22Rv1 (cell line): ENCODE measurements around the gene PPP2R3A.
A peak's percentile ranks its signal among the peaks of the same experiment; 100 is the strongest.
"Not testable (repeated sequence)": the region's sequence is repeated elsewhere in the genome, so short reads cannot be mapped to it uniquely, and the experiment has no call there.

Experiments
- H3K27ac ChIP-seq: fragments of 450-650 bp; 2 replicates; pipeline ENCODE4 v1.5.1; 2017
- ZFX ChIP-seq: fragments of 450-650 bp; IDR thresholded peaks from 2 replicates; pipeline ENCODE4 v1.6.1; 2017; ENCODE audit warnings: antibody characterized with exemption, borderline replicate concordance
- TF ChIP-seq, protein P1 (sequence below): fragments of 450-650 bp; IDR thresholded peaks from 2 replicates; pipeline ENCODE4 v1.5.1; 2017; ENCODE audit warnings: mild to moderate bottlenecking

Gene PPP2R3A

DNA sequence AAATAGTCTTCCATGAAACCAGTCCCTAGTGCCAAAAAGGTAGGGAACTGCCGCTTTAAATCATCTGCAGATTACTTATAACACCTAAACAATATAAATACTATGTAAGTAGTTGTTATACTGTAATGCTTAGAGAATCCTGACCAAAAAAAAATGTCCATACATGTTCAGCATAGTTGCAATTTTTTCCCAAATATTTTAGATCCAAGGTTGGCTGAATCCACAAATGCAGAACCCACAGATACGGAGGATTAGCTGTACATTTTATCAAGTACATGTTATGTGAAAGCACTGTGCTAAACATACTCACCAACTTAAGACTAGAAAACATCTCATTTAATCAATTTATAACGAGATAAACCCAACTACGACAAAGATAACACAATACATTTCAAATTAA lies 221.3 kb downstream of the PPP2R3A start:
- TF ChIP-seq ZFX = no peak
- TF ChIP-seq, protein P1, sequence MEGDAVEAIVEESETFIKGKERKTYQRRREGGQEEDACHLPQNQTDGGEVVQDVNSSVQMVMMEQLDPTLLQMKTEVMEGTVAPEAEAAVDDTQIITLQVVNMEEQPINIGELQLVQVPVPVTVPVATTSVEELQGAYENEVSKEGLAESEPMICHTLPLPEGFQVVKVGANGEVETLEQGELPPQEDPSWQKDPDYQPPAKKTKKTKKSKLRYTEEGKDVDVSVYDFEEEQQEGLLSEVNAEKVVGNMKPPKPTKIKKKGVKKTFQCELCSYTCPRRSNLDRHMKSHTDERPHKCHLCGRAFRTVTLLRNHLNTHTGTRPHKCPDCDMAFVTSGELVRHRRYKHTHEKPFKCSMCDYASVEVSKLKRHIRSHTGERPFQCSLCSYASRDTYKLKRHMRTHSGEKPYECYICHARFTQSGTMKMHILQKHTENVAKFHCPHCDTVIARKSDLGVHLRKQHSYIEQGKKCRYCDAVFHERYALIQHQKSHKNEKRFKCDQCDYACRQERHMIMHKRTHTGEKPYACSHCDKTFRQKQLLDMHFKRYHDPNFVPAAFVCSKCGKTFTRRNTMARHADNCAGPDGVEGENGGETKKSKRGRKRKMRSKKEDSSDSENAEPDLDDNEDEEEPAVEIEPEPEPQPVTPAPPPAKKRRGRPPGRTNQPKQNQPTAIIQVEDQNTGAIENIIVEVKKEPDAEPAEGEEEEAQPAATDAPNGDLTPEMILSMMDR = no peak
- H3K27ac ChIP-seq = peak overlapping the region; percentile 38

DNA sequence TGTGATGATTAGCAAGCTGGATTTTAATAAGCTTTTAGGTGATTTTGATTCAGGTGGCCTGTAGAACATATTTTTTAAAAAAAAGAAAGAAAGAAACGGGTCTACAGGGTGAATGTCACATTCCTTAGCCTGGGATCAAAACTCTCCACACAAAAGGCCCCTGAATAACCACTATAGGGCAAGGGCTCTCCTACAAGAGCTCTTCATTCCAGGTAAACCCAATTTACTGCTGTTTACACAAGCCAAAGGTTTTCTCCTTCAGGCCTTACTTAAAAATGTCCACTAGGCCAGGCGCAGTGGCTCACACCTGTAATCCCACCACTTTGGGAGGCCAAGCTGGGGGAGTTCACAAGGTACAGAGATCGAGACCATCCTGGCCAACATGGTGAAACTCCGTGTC lies 222.3 kb downstream of the PPP2R3A start:
- TF ChIP-seq, protein P1 = no peak
- no peak for TF ChIP-seq ZFX
- H3K27ac ChIP-seq = peak overlapping the region; percentile 20; the same call in 1 of the 2 replicates

DNA sequence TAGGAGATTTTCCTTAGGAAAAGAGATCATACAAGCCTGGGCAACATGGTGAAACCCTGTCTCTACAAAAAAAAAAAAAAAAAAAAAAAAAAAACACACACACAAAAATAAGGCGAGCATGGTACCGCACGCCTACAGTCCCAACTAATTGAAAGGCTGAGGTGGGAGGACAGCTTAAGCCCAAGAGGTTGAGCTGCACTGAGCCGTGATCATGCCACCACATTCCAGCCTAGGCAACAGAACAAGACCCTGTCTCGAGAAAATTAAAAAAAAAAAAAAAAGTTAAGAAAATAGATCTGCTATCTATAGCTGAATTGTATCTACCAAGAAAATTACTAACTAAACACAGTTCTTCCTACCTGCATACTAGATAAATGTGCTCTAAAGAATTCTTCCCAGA lies 223.5 kb downstream of the PPP2R3A start:
- TF ChIP-seq, protein P1 = no peak
- TF ChIP-seq ZFX = no peak
- H3K27ac ChIP-seq = no peak overlapping the region

DNA sequence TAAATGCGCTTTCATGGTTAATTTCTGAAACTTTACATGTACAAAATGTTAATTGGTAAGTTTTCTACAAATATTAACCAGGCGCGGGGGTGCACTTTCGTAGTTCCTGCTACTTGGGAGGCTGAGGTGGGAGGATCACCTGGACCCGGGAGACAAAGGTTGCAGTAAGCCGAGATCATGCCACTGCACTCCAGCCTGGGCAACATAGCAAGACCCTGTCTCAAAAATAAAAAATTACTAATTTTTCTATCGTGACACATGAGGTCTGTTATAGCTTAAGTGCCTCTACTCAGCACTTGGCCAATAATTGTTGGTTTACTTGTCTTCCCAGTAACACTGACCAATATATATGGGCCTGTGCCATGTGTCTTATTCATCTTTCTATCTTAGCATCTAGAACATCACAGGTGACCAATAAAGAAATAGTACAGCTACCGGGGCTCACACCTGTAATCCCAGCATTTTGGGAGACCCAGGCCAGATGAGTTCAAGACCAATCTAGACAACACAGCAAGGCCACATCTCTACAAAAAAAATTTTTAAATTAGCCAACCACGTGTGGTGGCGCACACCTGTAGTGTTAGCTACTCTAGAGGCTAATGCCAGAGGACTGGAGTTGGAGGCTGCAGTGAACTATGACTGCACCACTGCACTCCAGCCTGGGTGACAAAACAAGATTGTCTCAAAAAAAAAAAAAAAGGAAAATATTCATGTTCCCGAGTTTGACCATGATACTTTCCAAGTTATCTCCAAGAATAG lies 224.5 kb downstream of the PPP2R3A start:
- H3K27ac ChIP-seq = no peak overlapping the region
- no peak for TF ChIP-seq ZFX
- TF ChIP-seq, protein P1 = no peak

DNA sequence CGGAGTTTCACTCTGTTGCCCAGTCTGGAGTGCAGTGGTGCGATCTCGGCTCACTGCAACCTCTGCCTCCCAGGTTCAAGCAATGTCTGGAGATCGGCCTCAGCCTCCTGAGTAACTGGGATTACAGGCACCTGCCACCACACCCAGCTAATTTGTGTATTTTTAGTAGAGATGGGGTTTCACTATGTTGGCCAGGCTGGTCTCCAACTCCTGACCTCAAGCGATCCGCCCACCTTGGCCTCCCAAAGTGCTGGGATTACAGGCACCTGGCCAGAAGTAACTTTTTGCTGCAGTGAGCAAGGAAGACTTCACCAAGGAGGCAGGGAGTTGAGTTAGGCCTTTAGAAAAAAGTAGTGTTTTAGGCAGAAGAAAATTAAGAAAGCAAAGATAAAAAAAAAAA lies 226.7 kb downstream of the PPP2R3A start:
- H3K27ac ChIP-seq = not testable (repeated sequence)

GRCh38 chr3:136192831-136193230 lies 227.3 kb downstream of the PPP2R3A start:
- no peak overlapping the region for H3K27ac ChIP-seq
- TF ChIP-seq, protein P1 = no peak
- TF ChIP-seq ZFX = no peak

DNA sequence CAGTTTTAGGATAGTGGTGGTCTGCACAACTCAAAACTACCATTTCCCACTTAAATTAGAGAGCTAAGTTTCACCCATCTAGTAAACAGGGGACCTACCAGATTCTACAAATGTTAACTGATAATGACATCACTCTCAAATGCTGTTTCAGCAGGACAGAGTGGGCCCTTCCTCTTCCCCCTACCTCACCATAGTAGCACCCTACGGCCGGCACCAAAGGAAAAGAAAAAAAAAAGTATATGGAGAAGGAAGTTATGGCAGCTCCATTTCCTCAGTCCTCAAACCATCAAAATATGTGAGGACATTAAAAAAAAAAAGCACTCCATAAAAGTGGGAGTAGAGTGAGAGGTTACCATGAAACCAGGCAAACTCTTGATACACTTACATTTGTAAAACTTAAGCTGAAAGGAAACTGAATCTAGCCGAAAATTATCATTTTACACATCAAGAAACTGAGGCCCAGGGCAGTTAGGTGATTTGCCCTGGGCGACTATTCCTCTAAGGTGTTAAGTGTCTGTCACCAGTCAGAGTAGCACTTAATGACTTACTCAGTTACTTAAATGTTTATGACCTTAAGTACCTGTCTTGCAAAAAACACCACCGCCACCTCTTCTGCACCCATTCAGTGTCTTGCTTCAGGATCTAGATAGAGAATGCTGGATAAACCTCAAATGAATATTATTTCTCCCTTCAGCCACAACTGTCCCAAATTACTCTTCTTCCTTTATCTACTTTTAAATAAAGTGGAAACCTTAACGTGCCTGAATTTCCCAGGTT lies 227.9 kb downstream of the PPP2R3A start:
- H3K27ac ChIP-seq = no peak overlapping the region
- TF ChIP-seq, protein P1 = no peak
- no peak for TF ChIP-seq ZFX
